Uterus (tissue), 4 donors: ENCODE measurements around the gene TAT. TPM values are rescaled to one million over a fixed set of nuclear protein-coding genes. Genes with fewer than 3 reads are reported as not detected.

Experiments used
- DNase-seq, 2 donors: peaks; one replicate each; pipeline ENCODE4 v3.0.0-alpha.2; 2019 to 2020
- H3K27ac ChIP-seq, 2 donors: fragments of 200-600 bp; sonication (generic); 1 replicate in 1 of 2; 2 replicates in 1 of 2; pipeline ENCODE4 v1.5.1; 2016 to 2018
- H3K27me3 ChIP-seq, 2 donors: fragments of 200-600 bp; sonication (generic); one replicate each; pipeline ENCODE4 v1.5.1; 2018 to 2019; ENCODE audit warnings: control low read depth in 1 of 2
- H3K36me3 ChIP-seq, 2 donors: fragments of 200-600 bp; sonication (generic); one replicate each; pipeline ENCODE4 v1.5.1; 2019; ENCODE audit warnings: control low read depth in 1 of 2
- H3K4me1 ChIP-seq, 2 donors: fragments of 200-600 bp; sonication (generic); one replicate each; pipeline ENCODE4 v1.5.1; 2018 to 2019; ENCODE audit warnings: control low read depth in 1 of 2
- H3K4me3 ChIP-seq, 2 donors: fragments of 200-600 bp; sonication (generic); 1 replicate in 1 of 2; 2 replicates in 1 of 2; pipeline ENCODE4 v1.5.1; 2018 to 2019; ENCODE audit warnings: mild to moderate bottlenecking in 1 of 2
- H3K9me3 ChIP-seq, 2 donors: fragments of 200-600 bp; sonication (generic); one replicate each; pipeline ENCODE4 v1.5.1; 2019; ENCODE audit warnings: control low read depth in 1 of 2
- POLR2A ChIP-seq, 2 donors: fragments of 450-650 bp; IDR thresholded peaks; one replicate each; pipeline ENCODE4 v1.6.1; 2016; ENCODE audit warnings: antibody characterized with exemption in 2 of 2, mild to moderate bottlenecking in 1 of 2, moderate library complexity in 1 of 2
- intact Hi-C: fragments of 100-400 bp; cut with DNase I; formaldehyde crosslinking; loops from one replicate; pipeline ENCODE4 v1.15.1; 2023; ENCODE audit warnings: low total_unique reads
- total RNA-seq, 4 donors: library from RNA; depleted of rRNA in 3 of 4; stranded (reverse); fragments of >200 nt in 3 of 4; gene quantifications; one replicate each; pipeline versions ENCODE4 v1.1.0 to v1.2.4, GENCODE V29; 2014 to 2023
- TF ChIP-seq, protein P1 (sequence below), 4 experiments: fragments of 200-600 bp in 2 of 4; fragments of 450-650 bp in 2 of 4; sonication (generic) in 2 of 4; IDR thresholded peaks; one replicate each; pipeline ENCODE4 v1.5.1; 2016 to 2019; ENCODE audit warnings: antibody characterized with exemption in 4 of 4, mild to moderate bottlenecking in 2 of 4, moderate library complexity in 1 of 4
- donor health status: DM: yes; HTN: yes; CAD: no.

Gene TAT
- total RNA-seq, 4 donors from 2014 or later: 0.07 to 0.24 TPM; not detected in 2

DNA sequence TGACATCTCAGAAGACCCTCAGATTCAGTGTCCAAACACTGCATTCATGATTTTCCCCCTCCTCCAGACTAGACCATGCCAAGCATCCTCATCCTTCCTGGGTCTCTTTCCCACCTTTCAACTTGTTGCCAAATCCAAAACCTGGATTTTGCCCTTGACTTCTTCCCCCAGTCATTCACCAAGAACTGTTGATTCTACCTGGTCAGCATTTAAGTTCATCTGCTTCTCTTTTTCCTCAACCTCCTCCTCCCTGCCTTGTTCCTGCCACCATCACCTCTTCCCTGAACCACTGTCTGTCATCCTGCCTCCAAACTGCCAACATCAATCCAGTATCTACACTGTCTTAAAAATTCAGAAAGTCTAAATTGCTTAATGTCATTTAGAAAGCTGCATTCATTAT, 29.7 kb downstream of the TAT start:
- intact Hi-C loops: no loop called here
- no peaks in the 10 kb centered on the region for H3K4me1 ChIP-seq
- no peaks in the 10 kb centered on the region for H3K9me3 ChIP-seq
- H3K27ac ChIP-seq: no peak overlapping the region
- no peaks in the 10 kb centered on the region for H3K36me3 ChIP-seq
- H3K27me3 ChIP-seq: no peaks in the 10 kb centered on the region
- no peak for DNase-seq
- H3K4me3 ChIP-seq: no peak overlapping the region
- TF ChIP-seq POLR2A (IDR thresholded peaks at IDR 0.05): no peak
- TF ChIP-seq, protein P1, sequence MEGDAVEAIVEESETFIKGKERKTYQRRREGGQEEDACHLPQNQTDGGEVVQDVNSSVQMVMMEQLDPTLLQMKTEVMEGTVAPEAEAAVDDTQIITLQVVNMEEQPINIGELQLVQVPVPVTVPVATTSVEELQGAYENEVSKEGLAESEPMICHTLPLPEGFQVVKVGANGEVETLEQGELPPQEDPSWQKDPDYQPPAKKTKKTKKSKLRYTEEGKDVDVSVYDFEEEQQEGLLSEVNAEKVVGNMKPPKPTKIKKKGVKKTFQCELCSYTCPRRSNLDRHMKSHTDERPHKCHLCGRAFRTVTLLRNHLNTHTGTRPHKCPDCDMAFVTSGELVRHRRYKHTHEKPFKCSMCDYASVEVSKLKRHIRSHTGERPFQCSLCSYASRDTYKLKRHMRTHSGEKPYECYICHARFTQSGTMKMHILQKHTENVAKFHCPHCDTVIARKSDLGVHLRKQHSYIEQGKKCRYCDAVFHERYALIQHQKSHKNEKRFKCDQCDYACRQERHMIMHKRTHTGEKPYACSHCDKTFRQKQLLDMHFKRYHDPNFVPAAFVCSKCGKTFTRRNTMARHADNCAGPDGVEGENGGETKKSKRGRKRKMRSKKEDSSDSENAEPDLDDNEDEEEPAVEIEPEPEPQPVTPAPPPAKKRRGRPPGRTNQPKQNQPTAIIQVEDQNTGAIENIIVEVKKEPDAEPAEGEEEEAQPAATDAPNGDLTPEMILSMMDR (IDR thresholded peaks at IDR 0.05): no peak

DNA sequence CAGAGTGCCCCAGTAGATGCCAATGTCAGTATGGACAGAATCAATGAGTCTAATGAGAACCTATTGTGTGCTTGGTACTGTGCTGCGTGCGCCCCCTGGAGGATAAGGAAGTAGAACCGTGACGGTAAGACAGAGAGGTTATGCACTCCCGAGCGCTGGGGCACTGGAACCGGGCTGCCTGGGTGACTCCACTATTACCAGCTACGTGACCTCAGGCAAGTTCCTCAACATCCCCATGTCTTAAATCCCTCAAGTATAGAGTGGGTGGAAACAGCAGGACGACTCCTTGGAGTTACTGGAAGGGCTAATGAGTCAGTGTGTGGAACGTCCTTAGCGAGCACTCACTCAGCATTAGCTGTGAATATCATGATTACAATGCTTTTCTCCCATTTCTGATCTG, 34.5 kb downstream of the TAT start:
- Histone ChIP-seq H3K9me3 (no peaks in the 10 kb centered on the region), H3K4me1 (no peaks in the 10 kb centered on the region), H3K4me3 (no peak overlapping the region), H3K27me3 (no peaks in the 10 kb centered on the region), H3K36me3 (no peaks in the 10 kb centered on the region), H3K27ac (no peak overlapping the region)
- intact Hi-C loops: no loop called here
- DNase-seq: no peak
- TF ChIP-seq, protein P1 (IDR thresholded peaks at IDR 0.05): peak in 2 of 4 experiments; percentile 8 to 22
- TF ChIP-seq POLR2A (IDR thresholded peaks at IDR 0.05): no peak

DNA sequence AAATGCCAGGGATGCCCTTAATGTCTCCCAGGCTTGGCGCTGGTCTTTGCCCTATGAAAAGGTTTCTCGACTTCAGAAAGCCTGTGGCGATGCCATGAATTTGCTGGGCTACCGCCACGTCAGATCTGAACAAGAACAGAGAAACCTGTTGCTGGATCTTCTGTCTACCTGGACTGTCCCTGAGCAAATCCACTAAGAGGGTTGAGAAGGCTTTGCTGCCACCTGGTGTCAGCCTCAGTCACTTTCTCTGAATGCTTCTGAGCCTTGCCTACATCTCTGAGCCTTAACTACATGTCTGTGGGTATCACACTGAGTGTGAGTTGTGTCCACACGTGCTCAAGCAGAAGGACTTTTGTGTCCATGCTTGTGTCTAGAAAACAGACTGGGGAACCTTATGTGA, 39.2 kb downstream of the TAT start:
- Histone ChIP-seq H3K27me3 (no peaks in the 10 kb centered on the region), H3K9me3 (no peaks in the 10 kb centered on the region), H3K27ac (no peak overlapping the region), H3K4me3 (no peak overlapping the region), H3K4me1 (no peaks in the 10 kb centered on the region), H3K36me3 (no peaks in the 10 kb centered on the region)
- no peak for TF ChIP-seq POLR2A (IDR thresholded peaks at IDR 0.05)
- TF ChIP-seq, protein P1 (IDR thresholded peaks at IDR 0.05): peak in 3 of 4 experiments; percentile 11 to 35 (median 27)
- DNase-seq: no peak
- intact Hi-C loops: no loop called here

DNA sequence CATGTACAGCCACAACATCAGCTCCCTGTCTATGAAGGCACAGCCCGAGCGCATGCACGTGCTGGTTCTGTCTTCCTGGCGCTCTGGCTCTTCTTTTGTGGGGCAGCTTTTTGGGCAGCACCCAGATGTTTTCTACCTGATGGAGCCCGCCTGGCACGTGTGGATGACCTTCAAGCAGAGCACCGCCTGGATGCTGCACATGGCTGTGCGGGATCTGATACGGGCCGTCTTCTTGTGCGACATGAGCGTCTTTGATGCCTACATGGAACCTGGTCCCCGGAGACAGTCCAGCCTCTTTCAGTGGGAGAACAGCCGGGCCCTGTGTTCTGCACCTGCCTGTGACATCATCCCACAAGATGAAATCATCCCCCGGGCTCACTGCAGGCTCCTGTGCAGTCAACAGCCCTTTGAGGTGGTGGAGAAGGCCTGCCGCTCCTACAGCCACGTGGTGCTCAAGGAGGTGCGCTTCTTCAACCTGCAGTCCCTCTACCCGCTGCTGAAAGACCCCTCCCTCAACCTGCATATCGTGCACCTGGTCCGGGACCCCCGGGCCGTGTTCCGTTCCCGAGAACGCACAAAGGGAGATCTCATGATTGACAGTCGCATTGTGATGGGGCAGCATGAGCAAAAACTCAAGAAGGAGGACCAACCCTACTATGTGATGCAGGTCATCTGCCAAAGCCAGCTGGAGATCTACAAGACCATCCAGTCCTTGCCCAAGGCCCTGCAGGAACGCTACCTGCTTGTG, 40.0 kb downstream of the TAT start:
- TF ChIP-seq, protein P1 (IDR thresholded peaks at IDR 0.05): no peak
- TF ChIP-seq POLR2A (IDR thresholded peaks at IDR 0.05): no peak
- no peak for DNase-seq
- H3K4me1 ChIP-seq: no peaks in the 10 kb centered on the region
- no peaks in the 10 kb centered on the region for H3K27me3 ChIP-seq
- H3K27ac ChIP-seq: no peak overlapping the region
- H3K4me3 ChIP-seq: no peak overlapping the region
- H3K9me3 ChIP-seq: no peaks in the 10 kb centered on the region
- H3K36me3 ChIP-seq: no peaks in the 10 kb centered on the region
- intact Hi-C loops: no loop called here

DNA sequence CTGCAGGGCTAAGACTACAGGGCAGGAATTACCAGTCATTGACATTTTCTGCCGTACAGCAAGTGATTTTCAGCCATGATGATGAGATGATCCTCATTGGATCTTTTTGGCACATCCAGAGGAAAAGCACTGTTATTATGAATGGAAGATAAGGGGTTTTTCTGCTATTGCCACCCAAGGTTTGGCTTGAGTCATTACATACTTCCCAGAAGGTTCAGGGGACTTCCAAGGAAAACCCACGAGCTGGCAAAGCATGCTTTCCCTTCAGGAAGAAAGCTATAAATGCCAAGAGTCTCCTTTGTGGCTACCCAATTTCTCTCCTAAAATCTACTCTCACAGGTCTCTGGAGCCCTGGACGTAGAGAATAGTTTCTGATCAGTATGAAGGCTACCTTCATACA, 44.5 kb downstream of the TAT start:
- Histone ChIP-seq H3K4me3 (no peak overlapping the region), H3K27me3 (no peaks in the 10 kb centered on the region), H3K27ac (no peak overlapping the region), H3K4me1 (no peaks in the 10 kb centered on the region), H3K9me3 (no peaks in the 10 kb centered on the region), H3K36me3 (no peaks in the 10 kb centered on the region)
- TF ChIP-seq, protein P1 (IDR thresholded peaks at IDR 0.05): no peak
- TF ChIP-seq POLR2A (IDR thresholded peaks at IDR 0.05): no peak
- DNase-seq: no peak
- intact Hi-C loops: no loop called here
